22Rv1 (cell line): ENCODE data around the gene CEP126.

Experiments used
- ZFX ChIP-seq: fragments of 450-650 bp; IDR thresholded peaks from 2 replicates; pipeline ENCODE4 v1.6.1; 2017; ENCODE audit warnings: antibody characterized with exemption, borderline replicate concordance
- TF ChIP-seq, protein P1 (sequence below): fragments of 450-650 bp; IDR thresholded peaks from 2 replicates; pipeline ENCODE4 v1.5.1; 2017; ENCODE audit warnings: mild to moderate bottlenecking

DNA sequence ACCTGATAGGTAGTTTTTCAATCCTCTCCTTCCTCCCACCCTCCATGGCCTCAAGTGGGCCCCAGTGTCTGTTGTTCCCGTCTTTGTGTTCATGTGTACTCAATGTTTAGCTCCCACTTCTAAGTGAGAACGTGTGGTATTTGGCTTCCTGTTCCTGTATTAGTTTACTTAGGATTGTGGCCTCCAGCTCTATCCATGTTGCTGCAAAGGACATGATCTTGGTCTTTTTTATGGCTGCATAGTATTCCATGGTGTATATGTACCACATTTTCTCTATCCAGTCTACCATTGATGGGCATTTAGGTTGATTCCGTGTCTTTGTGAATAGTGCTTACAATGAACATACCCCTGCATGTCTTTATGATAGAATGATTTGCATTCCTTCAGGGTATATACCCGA is 78.4 kb downstream of the CEP126 start:
- TF ChIP-seq, protein P1, sequence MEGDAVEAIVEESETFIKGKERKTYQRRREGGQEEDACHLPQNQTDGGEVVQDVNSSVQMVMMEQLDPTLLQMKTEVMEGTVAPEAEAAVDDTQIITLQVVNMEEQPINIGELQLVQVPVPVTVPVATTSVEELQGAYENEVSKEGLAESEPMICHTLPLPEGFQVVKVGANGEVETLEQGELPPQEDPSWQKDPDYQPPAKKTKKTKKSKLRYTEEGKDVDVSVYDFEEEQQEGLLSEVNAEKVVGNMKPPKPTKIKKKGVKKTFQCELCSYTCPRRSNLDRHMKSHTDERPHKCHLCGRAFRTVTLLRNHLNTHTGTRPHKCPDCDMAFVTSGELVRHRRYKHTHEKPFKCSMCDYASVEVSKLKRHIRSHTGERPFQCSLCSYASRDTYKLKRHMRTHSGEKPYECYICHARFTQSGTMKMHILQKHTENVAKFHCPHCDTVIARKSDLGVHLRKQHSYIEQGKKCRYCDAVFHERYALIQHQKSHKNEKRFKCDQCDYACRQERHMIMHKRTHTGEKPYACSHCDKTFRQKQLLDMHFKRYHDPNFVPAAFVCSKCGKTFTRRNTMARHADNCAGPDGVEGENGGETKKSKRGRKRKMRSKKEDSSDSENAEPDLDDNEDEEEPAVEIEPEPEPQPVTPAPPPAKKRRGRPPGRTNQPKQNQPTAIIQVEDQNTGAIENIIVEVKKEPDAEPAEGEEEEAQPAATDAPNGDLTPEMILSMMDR: no peak
- TF ChIP-seq ZFX: no peak
